B cell (primary cell): Measurements from ENCODE around the gene EXOC6.

ENCODE experiments used
- EZH2 ChIP-seq: IDR thresholded peaks from 2 replicates; pipeline ENCODE4 v1.6.1; 2012; ENCODE audit warnings: borderline replicate concordance, low read depth, mild to moderate bottlenecking, moderate library complexity, low read length; ENCODE audit not compliant: insufficient read depth, poor library complexity, severe bottlenecking
- TF ChIP-seq, protein P1 (sequence below): fragments of 200-600 bp; IDR thresholded peaks from one replicate; pipeline ENCODE4 v1.8.0; 2022; ENCODE audit warnings: antibody characterized with exemption, mild to moderate bottlenecking

DNA sequence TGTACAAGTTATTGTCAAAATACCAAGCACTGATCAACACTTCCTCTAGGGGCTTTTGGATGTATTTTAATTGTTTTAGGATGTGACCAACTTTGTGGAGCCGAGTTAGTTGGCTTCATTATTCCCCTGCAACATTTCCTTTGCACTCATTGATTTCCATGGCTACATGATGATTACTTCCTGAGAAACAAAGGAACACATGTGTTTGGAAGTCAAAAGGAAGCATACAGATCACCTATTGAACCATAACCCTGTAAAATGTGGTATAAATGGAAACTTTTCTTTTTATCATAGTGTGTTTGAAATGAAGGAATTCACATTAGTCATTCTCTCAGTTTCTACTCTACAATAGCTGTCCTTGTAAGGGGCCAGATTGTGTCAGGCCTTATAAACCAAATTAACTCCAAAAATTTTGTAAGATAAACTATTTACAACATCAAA is 32.2 kb upstream of the EXOC6 start:
- TF ChIP-seq, protein P1, sequence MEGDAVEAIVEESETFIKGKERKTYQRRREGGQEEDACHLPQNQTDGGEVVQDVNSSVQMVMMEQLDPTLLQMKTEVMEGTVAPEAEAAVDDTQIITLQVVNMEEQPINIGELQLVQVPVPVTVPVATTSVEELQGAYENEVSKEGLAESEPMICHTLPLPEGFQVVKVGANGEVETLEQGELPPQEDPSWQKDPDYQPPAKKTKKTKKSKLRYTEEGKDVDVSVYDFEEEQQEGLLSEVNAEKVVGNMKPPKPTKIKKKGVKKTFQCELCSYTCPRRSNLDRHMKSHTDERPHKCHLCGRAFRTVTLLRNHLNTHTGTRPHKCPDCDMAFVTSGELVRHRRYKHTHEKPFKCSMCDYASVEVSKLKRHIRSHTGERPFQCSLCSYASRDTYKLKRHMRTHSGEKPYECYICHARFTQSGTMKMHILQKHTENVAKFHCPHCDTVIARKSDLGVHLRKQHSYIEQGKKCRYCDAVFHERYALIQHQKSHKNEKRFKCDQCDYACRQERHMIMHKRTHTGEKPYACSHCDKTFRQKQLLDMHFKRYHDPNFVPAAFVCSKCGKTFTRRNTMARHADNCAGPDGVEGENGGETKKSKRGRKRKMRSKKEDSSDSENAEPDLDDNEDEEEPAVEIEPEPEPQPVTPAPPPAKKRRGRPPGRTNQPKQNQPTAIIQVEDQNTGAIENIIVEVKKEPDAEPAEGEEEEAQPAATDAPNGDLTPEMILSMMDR: no peak
- no peak for TF ChIP-seq EZH2
